Daoy (cell line): ENCODE data around the gene BTLA. TPM values are rescaled to one million over a fixed set of nuclear protein-coding genes. Genes with fewer than 3 reads are reported as not detected.
A peak's percentile ranks its signal among the peaks of the same experiment; 100 is the strongest.
"Not testable (repeated sequence)": the region's sequence is repeated elsewhere in the genome, so short reads cannot be mapped to it uniquely, and the experiment has no call there.

ENCODE experiments used
- DNase-seq: peaks from one replicate; pipeline ENCODE4 v3.0.0-alpha.2; 2015; ENCODE audit warnings: low read depth
- total RNA-seq: library from RNA; depleted of rRNA; stranded (reverse); fragments of >200 nt; shearing (Covaris generic); gene quantifications from 2 replicates; pipeline ENCODE4 v1.2.3, GENCODE V29; 2014

BTLA gene
- total RNA-seq, 1 experiment from 2014 or later = not detected

DNA sequence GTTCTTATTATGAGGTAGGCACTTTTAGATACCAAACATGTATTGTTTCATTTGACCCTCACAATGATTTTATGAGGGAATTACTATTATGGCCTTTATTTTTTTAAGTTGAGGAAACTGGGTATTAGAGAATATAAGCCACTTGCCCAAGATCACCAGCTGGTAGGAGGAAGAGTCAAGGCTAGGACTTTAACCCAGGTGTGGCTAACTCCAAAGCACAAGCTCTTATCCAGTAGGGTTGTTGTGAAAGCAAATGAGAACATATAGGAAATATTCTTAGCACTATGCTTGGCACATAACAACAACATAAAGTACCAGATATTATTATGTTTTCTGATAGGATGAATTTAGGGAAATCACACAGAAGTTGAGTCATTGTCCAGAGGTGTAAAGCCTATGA, 7.9 kb downstream of the BTLA start:
- no peak for DNase-seq

DNA sequence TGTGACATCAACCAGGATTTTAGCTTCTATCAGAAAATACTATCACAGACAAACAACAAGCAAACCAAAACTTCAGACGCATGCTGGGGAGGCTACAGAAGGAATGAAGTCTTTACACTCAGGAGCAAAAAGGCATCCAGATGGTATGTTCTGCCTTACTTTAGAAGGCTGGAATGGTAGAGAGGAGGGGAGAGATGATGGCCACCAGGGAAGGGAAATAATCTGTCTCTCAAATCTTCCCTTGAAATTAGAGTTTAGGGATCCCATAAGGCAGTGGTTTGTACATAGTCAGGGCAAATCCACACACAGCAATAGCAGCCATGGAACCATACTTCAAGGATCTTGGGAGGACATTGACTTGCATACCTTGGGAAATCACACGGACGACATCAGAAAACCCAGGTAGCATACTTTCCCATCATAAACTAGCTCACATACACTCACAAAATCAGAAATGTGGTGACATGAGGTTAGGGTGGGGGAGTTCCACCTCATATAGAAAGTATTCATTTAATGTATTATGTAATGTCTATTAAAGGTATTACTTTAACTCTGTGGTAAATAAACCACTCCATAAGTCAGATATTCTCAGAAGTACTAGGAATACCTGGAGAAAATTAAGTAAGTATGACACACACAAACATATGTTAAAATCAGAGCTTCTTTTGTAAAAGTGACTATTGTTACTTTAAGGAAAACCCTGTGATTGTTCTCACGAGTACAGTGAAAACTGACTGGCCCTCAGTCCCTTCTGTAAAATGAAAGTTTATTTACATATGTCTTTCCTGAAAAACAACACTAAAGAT, 9.4 kb downstream of the BTLA start:
- no peak for DNase-seq

DNA sequence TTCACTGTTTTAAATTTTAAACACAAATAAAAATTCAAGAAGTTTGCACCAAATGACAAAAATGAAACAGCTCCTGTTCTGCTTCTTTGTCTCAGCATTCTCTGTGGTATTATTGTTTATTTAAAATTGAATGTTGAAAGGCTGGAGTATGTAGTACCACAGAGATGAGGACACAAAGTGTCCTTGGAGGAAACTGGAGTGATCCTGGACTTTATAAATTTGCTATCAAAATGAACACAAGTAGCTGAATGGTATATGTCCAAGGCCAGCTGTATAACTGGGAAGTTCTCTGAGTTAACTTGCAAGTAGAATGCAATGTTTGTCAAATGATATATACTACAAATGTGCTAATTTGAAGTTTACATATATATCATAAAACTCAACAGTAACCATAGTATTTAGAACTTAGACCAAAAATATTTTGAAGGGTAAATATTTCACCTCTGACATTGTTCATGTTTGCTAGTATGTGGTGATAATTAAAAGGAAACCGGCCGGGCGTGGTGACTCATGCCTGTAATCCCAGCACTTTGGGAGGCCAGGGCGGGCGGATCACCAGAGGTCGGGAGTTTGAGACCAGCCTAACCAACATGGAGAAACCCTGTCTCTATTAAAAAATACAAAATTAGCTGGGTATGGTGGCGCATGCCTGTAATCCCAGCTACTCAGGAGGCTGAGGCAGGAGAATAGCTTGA, 12.3 kb downstream of the BTLA start:
- peak; percentile 27 for DNase-seq

DNA sequence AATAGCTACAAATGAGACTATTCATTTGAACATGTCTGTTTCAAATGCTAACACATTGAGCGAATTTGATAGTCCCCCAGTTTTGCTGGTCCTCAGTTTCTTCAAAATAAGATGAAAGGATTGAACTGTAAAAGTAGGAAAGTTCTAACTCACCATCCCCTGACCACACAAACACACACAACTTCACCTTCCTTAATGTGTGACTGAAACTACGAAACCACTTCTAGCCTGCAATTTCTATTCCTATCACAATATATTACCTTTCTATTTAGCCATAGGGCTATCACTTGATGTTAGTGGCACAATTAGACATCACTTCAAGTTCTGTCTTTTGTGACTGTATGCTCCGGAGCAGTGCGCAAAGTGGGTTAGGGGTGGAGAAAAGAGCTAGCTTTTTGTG, 14.9 kb downstream of the BTLA start:
- no peak for DNase-seq

DNA sequence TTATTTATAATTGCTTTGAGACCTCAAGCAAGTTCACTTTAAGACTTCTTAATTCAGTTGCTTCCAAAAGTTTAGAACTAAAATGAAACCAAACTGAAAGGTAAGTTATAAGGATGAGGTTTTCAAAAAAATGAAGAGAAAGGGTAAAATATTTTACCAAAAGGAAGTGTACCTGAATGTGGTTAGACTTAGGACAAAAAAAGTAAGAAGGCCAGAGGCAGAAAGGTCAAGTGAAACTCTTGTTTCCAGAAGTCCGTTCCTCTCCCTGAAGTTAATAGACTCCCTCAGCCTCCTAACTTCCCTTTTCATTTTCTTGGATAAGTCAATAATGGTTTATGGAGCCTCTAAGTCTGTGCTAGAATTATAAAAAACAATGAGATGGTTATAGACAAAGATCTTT, 16.6 kb downstream of the BTLA start:
- DNase-seq = no peak

DNA sequence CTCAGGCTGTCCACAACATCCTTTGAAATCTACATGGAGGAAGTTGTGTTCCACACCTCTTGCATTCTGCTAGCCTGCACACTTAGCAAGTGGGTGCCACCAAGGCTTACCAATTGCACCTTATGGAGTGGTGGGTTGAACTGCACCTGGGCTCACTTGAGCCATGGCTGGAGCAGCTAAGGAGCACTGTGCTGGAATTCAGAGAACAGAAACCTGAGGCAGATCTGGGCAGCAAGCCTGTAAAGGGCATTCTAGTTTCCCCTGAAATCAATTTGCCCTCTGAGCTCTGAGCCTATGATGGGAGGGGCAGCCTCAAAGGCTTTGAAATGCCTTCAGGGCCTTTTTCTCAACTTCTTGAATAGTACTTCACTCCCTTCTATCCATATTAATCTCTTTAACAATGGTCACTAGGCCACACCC, 18.0 kb downstream of the BTLA start:
- DNase-seq = no peak

DNA sequence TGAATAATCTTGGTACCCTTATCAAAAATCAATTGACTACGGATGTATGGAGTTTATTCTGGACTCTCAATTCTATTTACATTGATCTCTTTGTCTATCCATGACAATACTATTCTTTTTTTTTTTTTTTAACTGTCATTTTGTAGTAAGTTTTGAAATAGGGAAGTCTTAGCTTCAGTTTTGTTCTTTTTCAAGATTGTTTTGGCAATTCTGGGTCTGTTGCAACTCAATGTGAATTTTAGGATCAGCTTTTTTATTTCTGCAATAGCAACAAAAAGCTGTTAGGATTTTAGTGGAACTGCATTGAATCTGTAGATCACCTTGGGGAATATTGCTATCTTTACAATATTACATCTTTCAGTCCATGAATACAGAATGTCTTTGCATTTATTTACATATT, 21.4 kb downstream of the BTLA start:
- no peak for DNase-seq

DNA sequence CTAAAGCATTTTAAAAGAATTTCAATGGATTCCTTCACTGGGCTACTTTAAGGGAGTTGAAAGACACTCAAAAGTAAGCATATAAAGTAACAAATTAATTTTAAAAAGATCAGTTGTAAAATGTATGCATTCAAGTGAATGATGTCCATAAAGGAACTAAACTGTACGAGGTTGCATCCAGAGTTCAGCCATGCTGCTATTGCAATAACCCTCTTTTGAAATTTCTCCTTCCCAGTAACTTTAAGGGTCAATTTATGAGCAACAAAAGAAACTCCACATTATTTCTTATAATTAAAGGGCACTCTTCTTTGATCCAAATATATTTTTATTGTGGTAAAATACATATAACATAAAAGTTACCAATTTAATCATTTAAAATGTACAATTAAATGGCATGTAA, 22.9 kb downstream of the BTLA start:
- DNase-seq = no peak

DNA sequence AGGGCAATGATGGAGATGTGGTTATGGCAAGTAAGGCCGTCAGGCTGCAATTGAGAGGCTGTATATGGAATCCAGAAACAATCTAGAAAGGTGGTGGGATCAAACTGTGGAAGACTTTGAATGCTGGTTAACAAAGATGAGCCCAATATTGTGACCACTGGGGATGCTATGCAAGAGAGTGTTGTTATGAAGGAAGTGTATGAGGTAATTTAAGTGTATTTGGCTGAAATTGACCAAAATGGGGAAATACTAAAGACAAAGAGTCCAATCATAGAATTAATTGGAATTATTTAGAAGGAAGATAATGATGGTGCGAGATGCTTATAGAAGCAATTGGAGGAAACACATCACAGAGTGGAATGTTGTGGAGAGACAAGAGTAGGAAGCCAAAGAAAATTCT, 24.5 kb downstream of the BTLA start:
- DNase-seq = no peak

DNA sequence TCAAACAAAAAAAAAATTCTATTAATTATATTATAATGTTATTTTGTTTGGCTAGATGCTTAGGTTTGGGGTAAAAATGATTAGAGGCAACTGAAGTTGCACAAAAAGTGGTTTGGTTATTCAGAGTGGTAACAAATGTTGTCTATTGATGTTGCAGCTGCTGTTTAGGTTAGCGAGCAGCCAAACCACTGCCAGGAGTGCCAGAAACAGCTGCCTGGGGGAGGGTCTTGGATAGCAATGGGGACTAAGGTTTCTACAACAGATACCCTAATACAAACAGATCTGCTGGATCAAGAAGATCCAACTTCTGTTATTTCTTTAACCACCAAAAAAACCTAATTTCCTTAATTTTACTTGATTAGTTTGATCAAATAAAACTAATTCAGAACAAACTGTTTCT, 26.6 kb downstream of the BTLA start:
- no peak for DNase-seq

DNA sequence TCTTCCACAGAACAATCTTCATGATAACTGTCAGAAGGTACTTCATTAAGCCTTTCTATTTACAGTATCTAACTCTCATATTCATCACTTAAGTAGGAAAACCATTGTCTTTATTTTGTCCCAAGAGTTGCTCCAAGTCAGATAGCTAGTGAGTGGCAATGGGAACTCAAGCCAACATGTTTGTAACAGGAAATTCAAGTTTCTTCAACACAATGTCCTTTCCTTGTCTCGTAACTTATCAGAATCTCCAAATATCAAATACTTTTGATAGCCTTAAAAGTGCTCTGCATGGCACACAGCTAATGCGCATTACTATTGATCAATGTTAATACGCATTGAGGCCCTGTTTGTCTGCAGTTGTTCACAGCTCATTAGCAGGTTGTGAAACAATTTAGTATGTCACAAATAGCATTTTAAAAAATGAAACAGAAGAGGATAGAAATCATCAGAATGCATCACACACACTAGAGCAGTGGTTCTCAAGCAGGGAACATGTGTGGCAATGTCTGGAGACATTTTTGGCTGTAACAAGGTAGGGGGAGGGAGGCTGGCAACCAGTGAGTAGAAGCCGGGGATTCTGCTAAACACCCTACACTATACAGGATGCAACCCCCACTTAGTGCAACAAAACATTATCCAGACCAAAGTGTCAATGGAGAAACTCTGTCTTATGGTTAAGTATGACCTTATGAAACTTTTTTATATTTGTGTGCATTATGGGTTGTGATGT, 27.5 kb downstream of the BTLA start:
- DNase-seq = no peak

DNA sequence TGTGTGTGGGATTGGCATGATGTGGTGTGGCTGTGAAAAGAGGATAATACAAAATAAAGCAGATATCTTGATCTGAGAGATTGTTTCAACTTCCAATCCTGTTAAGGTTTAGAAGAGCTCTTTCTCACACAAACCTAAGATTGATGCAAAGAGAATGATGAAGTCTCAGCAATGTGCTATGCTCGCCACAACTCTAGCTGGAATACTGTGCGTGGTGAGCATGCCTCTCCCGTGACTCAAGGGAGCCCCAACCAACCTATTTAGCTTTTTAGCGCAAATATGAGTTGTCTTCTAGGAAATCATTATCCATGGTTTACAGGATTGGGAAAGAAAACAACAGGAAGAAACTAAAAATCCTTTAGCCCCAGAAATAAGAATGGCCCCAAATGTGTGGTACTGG, 28.5 kb downstream of the BTLA start:
- peak; percentile 15 for DNase-seq

DNA sequence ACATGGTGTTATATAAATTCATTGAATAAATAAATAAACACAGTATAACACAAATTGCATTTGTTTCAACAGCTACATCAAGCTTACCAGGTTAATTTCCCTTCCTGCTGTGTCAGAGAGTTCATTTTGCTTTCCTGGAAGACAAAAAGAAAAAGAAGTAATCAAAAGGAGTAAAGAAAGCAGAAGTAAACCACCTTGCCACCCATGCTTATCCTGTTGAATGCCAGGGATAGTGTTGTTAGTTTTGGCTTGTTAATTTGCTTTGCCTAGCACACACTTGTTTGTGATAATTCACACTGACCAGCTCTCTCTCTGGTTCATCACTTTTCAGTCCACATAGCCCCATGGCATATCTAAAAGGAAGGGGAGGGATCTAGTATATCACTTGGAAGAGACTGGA, 29.6 kb downstream of the BTLA start:
- DNase-seq = no peak

DNA sequence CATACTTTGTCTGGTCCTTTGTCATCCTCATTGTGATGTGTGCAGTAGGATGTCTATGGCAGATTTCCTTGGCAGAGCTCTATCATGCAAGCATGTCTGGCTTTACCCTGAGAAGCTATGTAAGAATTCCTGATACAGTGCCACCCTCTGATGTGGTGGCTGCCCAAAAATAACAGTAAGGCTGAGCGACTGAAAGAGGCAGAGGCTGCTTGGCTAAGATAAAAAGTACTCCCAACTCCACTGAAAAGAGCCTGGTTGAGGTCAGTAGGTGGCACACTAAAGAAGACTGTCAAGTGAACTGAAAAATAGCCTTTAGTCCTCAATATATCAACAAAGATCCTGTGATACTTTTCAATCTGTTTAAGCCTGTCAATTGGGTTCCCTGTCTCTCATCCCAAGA, 31.7 kb downstream of the BTLA start:
- no peak for DNase-seq

DNA sequence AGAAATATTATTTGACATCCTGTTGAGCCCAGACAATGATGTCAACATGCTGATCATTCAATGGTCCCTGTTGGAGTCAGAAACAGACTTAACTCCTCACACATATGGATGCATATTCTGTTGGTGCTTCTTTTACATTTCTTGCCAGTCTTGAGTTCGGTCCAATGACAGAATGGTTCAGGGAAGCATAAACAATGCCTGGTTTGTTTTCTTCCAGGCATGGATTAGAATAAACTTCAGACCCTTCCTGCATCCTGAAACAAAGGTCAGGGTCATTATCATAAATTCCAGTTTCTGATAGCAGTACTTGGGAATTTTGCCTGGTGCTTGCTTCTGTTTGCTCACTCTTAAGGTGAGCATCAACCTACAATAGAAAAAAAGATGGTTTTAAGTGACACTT, 33.3 kb downstream of the BTLA start:
- DNase-seq = no peak

DNA sequence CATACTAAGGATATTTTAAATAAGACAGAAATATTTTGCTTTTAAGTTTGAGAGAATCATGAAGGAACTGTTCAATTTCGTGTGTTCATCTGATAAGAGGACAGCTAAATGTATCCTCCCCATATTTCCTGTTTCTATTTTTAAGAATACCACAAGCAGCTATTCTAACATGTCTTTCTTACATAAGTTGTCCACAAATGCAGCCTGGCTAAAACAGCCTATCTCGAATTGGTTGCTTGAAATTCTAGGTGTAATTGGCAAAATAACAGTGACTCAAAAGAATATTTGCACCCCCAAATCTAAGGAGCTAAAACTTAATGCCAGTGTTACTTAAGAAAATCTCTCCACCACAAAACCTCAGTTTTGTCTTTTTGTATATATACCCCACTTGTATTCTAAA, 35.0 kb downstream of the BTLA start:
- no peak for DNase-seq

DNA sequence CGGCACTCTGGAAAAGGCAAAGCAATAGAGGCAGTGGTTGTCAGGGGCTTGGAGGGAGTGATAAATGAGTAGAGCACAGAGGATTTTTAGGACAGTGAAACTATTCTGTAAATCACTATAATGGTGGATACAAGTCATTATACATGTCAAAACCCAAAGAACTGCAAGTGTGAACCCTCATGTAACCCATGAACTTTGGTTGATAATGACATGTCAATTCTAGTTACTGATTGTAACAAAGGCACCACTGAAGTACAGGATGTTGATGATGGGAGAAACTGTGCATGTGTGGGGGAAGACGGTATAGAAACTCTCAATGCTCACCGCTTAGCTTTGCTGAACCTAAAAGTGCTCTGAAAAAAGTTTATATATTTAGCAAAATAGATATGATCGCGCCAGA, 36.0 kb downstream of the BTLA start:
- DNase-seq = no peak

DNA sequence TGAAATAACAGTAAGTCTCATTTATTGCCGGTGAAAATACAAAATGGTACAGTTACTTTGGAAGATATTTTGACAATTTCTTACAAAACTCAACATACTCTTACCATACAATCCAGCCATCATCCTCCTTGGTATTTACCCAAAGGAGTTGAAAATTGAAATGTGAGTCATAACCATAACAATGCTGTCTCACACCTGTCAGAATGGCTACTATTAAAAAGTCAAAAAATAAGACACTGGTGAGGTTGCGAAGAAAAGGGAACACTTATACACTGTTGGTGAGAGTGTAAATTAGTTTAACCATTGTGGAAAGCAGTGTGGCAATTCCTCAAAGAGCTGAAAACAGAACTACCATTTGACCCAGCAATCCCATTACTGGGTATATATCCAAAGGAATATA, 37.5 kb downstream of the BTLA start:
- DNase-seq = not testable (repeated sequence)

DNA sequence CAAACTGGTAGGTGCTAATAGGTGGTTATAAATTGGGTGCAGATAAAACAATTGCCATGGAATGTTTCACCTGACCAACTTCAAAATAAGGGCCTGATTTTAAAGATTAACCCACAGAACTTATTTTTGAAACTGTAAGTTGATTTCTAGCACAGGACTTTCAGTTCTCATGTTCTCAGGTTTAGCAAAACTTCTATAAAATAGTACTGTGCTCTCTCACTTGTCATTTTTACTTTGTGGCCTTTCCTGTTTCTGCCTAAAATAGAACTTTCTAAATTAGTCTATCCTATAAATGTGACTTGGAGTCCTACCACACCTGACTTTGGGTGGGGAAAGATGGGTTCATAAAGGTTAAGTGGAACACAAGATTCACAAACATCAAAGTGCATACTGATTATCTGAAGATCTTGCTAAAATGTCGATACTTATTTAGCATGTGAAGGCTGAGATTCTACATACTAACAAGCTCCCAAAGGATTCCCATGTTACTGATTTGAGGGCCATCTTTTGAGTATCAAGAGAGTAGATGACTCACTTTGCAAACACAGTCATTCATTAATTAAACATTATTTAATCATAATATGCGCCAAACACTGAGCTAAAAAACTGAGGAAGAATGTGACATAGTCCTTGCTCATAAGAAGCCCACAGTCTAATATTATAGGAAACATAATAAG, 38.6 kb downstream of the BTLA start:
- DNase-seq = no peak

DNA sequence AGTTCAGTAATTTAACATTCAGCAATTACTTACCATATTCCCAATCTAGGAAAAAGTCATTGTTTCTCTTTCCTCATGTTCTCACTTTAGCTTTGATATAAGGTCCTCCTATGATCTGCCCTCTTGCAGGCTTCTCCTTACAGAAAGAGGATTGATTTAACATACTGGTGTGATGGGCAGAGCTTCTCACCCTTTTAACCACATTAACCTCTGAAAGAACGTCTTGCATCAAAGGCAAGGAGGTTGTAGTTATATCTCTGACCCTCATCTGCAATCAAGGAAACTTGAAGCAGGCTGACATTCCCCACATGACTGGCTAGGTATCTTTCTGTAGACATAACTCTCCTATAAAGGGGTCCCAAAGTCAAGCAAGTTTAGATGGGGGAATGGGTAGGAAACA, 39.5 kb downstream of the BTLA start:
- DNase-seq = no peak

DNA sequence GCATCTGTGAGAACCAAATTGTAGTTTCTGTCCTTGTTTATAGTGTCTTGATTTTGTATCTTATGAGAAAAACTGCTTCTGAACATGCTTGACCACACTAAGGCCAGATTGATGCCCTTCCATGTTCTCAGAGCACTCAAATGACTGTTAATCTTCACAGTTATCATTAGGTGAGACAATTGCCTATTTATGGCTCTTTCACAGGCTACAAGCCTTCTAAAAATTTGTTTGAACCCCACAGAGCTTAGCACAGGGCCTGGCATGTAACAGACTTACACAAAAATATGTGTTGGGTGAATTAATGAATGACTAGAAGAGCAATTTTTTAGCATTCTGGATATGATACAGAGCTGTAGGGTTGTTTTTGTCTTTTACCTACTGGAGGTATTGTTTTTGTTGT, 43.1 kb downstream of the BTLA start:
- DNase-seq = no peak

DNA sequence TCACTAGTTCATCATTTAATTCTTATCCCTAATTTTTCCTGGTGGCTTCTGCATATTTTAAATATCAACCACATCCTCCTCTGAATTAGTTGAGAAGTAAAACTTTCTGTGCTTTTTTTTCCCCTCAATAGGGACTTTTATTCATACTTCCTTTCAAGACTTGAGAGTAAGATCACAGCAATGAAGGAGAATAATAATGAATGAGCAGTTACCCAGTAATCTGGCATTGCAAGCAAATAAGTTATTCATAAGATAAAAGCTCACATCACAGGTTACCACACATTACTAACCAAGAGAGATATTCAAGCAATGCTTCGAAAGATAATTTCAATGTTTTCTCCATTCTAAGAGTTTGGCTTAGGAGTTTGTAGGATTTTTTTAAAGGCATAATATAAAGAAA, 50.3 kb downstream of the BTLA start:
- no peak for DNase-seq
